Panc1 (cell line): ENCODE results near the gene PNKP.

Experiments
- POLR2AphosphoS5 ChIP-seq: IDR thresholded peaks from 2 replicates; pipeline ENCODE4 v1.6.1; 2012; ENCODE audit warnings: mild to moderate bottlenecking, low read depth, low read length, moderate library complexity
- SIN3A ChIP-seq: IDR thresholded peaks from 2 replicates; pipeline ENCODE4 v1.6.1; 2012; ENCODE audit warnings: low read depth, mild to moderate bottlenecking, low read length, moderate library complexity, borderline replicate concordance; ENCODE audit not compliant: insufficient read depth
- TCF7L2 ChIP-seq: IDR thresholded peaks from 2 replicates; pipeline ENCODE4 v1.6.1; 2011; ENCODE audit warnings: mild to moderate bottlenecking, low read depth, low read length, inconsistent platforms
- TF ChIP-seq, protein P1 (sequence below): fragments of 450-650 bp; IDR thresholded peaks from 2 replicates; pipeline ENCODE4 v1.5.1; 2017; ENCODE audit warnings: mild to moderate bottlenecking
- TF ChIP-seq, protein P2 (sequence below), 2 experiments: IDR thresholded peaks; 2 replicates each; pipeline ENCODE4 v1.6.1; 2011 to 2012; ENCODE audit warnings: low read depth in 2 of 2, control low read depth in 1 of 2, low read length in 1 of 2, mild to moderate bottlenecking in 1 of 2, moderate library complexity in 1 of 2; ENCODE audit not compliant: insufficient read depth in 1 of 2

DNA sequence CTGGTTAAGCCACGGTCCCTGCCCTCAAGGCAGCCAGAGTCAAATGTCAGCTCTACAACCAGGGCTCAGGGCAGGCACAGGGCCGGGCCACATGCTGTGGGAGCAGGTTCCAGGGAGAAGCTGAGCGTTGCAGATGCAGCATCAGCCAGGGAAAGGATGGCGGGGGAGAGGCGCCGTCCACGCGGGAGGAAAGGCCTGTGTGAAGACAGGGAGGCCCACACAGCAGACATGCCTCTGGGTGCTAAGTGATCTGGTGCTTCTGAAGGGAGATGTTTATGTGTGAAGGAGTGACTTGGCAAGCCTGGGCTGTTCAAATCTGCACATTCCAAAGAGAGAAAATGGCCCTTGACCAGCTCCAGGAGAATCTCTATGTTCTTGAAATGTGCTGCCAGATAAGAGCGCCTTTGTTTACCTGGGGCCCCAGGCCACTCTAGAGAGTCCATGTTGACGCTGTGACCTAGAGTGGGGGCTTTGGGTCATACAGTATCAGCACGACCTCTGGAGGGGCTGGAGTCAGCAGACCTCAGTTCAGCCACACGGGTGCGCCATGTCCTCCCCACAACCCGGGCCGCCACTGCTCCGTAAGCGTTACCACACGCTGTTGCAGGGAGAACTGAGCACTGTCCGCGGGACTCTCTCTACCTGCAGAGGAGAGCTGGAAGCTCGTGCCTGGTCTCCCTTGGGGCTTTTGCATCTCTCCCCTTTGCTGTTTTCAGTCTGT lies 45.7 kb upstream of the PNKP start:
- no peak for TF ChIP-seq POLR2AphosphoS5
- TF ChIP-seq, protein P1, sequence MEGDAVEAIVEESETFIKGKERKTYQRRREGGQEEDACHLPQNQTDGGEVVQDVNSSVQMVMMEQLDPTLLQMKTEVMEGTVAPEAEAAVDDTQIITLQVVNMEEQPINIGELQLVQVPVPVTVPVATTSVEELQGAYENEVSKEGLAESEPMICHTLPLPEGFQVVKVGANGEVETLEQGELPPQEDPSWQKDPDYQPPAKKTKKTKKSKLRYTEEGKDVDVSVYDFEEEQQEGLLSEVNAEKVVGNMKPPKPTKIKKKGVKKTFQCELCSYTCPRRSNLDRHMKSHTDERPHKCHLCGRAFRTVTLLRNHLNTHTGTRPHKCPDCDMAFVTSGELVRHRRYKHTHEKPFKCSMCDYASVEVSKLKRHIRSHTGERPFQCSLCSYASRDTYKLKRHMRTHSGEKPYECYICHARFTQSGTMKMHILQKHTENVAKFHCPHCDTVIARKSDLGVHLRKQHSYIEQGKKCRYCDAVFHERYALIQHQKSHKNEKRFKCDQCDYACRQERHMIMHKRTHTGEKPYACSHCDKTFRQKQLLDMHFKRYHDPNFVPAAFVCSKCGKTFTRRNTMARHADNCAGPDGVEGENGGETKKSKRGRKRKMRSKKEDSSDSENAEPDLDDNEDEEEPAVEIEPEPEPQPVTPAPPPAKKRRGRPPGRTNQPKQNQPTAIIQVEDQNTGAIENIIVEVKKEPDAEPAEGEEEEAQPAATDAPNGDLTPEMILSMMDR, result no peak
- no peak for TF ChIP-seq TCF7L2
- TF ChIP-seq, protein P2, sequence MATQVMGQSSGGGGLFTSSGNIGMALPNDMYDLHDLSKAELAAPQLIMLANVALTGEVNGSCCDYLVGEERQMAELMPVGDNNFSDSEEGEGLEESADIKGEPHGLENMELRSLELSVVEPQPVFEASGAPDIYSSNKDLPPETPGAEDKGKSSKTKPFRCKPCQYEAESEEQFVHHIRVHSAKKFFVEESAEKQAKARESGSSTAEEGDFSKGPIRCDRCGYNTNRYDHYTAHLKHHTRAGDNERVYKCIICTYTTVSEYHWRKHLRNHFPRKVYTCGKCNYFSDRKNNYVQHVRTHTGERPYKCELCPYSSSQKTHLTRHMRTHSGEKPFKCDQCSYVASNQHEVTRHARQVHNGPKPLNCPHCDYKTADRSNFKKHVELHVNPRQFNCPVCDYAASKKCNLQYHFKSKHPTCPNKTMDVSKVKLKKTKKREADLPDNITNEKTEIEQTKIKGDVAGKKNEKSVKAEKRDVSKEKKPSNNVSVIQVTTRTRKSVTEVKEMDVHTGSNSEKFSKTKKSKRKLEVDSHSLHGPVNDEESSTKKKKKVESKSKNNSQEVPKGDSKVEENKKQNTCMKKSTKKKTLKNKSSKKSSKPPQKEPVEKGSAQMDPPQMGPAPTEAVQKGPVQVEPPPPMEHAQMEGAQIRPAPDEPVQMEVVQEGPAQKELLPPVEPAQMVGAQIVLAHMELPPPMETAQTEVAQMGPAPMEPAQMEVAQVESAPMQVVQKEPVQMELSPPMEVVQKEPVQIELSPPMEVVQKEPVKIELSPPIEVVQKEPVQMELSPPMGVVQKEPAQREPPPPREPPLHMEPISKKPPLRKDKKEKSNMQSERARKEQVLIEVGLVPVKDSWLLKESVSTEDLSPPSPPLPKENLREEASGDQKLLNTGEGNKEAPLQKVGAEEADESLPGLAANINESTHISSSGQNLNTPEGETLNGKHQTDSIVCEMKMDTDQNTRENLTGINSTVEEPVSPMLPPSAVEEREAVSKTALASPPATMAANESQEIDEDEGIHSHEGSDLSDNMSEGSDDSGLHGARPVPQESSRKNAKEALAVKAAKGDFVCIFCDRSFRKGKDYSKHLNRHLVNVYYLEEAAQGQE (IDR thresholded peaks at IDR 0.05; ENCODE audit: insufficient read depth in 1 of 2, low read depth in 2 of 2, low read length in 1 of 2), result no peak
- no peak for TF ChIP-seq SIN3A
